ACHN (cell line): ENCODE data around the gene HSPB8.
A peak's percentile ranks its signal among the peaks of the same experiment; 100 is the strongest.

Experiments used
- DNase-seq: peaks from one replicate; pipeline ENCODE4 v3.0.0-alpha.2; 2015
- in situ Hi-C: cut with HindIII; loops from 2 replicates; pipeline ENCODE4 v1.10.0; 2017; ENCODE audit warnings: low sequenced_read_pairs, low pct_ligation_motif_present, low pct_unique_long_range_greater_than_20kb

Gene HSPB8, protein sequence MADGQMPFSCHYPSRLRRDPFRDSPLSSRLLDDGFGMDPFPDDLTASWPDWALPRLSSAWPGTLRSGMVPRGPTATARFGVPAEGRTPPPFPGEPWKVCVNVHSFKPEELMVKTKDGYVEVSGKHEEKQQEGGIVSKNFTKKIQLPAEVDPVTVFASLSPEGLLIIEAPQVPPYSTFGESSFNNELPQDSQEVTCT

DNA sequence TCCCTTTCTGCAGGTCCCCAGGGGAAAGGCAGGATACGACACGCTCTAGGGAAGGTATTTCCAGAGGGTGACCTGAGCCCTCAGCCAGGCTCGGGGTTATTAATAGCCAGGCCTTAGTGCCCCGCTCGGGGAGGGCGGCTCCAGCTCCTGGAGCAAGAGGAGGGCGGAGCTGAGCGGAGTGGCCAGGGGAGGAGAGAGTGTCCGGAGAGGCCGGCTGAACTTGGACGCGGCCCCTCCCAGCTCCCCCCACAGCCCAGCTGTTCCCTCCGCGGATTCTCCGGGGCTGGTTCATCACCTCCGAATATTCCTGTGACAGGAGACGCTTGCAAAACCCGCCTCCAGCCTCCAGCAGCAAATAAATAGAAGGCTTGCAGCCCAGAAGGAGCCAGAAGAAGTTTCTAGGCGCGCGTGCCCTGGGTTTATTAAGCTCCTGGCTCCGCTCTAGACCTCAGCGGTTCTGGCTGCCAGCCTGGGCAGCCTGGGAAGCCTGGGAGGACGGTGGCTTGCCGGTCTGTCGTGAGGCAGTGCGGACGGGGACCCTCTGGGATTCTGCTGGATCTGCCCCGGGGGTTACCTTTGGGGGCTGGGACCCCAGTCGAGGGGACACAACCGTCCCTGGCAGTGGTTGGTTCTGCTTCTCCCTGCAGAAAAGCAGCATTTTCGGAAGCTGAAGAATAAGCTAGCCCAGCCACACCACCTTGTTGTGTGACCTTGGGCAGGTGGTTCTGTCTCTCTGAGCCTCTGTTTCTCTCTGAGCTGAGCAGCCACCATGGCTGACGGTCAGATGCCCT is at the start of gene HSPB8:
Gene HSPB8, plus strand, starts transcription at position 388 of the 791 bp plus-strand sequence. Its CDS starts 382 bp downstream, at position 770.
- peak; percentile 96 for DNase-seq
- in situ Hi-C loops: no loop called here

DNA sequence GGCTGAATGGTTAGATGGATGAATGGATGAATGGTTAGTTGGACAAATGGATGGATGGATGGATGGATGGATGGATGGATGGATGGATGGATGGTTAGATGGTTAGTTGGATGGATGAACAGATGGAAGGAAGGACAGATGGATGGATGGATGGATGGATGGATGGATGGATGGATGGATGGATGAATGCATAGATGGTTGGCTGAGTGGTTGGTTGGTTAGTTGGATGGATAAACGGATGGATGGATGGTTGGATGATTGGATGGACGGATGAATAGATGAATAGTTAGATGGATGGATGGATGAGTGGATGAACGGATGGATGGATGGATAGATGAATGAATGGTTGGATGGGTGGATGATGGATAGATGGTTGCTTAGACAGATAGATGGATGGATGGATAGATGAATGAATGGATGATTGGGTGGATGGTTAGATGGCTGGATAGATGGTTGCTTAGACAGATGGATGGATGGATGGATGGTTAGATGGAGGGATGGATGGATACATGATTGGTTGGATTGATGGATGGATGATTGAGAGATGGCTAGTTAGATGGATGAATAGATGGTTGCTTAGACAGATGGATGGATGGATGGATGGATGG is 48.8 kb upstream of the HSPB8 start:
- DNase-seq: no peak
- in situ Hi-C loops: no loop called here

DNA sequence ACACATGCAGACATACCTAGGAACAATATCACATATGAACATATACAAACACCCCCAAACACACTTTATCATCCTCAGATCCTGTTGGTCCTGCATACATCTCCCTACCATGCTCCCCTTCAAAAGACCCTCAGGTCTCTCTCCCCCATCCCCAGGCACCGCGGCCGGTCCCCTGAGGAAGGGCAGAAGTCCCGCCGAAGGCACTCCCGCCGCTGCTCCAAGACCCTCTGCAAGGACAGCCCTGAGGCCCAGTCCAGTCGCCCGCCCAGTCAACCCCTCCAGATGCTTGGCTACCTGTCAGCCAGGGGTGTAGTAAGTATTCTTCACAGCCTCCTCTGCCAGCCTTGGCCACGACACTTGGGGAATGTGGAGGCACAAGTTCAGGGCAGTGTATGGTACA is 48.2 kb upstream of the HSPB8 start:
- in situ Hi-C loops: no loop called here
- DNase-seq: no peak

DNA sequence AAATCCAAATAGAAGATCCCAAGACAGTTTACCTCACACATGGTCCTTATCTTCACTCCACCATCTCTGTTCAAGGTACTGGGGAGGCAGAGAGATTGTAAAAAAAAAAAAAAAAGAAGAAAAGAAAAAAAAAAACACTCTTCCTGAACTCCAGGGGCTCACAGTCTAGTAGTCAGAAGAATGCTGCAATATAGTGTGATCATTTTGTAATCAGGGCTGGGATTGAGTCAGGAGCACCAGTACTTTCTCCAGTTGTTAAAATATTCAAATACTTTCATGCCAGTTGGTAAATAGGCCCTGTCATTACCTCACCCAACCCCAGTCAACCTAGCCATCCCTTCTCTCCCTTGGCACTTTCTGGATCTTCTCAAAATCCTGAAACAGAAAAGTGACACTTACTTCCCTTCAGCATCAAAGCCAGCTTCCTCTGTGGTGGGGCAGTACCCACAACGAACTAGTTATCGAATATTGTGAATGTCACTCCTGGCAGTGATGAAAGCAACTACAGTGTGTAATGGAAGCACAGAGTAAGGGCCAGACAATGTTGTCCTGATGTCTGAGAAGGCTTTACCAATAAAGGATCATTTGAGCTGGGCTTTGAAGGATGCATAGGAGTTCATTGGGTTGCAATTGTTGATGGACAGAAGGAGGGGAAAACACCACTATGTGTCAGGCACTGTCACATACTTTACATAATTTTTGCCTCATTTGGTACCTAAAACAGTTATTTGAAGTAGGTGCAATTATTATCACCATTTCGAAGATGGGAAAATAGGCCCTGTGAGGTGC is 44.3 kb upstream of the HSPB8 start:
- in situ Hi-C loops: no loop called here
- no peak for DNase-seq

DNA sequence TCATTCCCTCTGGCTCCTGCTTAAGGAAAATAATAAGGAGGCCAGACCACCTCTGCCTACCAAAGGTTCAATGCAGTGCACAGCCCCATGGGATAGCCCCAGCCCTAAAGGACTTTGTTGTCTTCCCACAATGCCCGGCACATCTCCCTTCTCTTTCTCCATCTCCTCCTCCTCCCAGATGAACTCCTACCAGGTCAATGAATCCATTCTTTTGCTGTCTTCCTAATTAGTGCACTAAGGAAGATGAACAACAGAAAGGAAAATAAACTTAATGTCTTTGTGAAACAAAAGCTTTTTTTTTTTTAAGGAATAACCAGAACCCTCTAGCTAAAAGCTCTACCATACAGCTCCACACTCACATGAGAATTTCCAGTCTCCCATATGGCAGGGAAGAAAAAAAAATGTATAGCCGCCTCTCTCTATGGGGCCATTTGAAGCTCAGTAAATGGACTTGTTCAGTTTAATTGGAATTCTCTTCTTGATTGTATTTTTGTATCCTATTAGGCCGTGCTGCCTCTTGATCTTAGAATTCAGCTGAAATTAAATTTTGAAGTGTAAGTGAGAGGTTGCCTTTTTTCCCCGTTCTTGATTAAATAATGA is 41.8 kb upstream of the HSPB8 start:
- DNase-seq: no peak
- in situ Hi-C loops: no loop called here

DNA sequence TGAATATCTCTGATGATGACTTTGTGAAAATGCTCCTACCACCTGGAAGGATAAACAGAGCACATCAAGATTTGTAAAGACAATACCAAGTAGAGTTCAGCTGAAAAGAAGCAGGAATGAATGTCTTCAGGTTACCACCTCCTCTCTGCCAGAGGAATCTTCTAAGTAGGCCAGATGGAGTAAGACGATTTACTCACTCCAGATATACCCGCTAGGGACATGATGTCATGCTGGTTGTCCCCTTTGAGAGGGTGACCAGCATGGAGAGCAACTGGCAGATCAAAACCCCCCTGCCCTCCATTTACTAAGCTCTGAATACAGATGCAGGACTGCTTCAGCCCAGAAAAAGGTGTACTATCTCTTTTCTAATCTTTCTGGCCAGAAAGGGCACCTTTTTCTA is 39.3 kb upstream of the HSPB8 start:
- no peak for DNase-seq
- in situ Hi-C loops: no loop called here

DNA sequence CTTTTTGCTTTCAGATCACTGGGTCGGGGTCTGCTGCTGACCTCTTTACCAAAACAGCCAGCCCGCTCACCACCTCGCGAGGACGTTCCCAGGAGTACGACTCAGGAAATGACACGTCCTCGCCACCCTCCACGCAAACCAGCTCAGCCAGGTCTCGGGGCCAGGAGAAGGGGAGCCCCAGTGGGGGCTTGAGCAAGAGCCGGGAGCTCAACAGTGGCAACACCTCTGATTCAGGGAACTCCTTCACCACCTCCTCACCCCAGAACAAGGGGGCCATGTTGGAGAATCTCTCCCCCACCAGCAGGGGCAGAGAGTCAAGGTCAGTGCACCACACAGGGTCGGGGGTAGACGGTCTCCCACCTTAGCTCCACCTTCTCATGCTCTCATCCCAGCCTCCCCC is 33.4 kb upstream of the HSPB8 start:
- no peak for DNase-seq
- in situ Hi-C loops: no loop called here

DNA sequence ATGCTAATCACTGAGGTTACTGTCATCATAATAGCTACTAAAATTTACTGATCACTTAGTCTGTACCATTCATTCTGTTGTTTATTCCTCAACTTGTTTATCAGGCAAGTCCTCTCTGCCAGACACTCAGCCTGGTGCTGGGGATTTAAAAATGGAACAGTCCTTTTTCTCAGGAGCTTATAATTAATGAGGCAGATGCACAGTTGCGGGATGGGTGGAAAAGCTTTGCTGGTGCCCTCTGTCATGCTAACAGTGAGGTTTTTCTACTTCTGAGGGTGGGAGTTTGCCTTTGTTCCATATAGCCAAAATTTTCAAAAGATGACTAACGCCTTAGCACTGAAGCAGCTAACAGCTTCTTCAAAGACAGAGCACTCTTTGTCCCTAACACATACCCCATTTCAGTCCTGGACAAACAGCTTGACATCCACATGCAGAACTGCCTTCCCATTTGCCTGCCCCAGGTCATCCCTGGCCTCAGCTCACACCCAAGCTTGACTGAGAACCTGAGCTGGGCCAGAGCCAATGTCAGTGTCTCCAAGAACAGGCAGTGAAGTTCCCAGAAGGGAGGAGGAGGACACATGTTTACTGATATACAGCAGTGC is 30.8 kb upstream of the HSPB8 start:
- in situ Hi-C loops: no loop called here
- DNase-seq: no peak

DNA sequence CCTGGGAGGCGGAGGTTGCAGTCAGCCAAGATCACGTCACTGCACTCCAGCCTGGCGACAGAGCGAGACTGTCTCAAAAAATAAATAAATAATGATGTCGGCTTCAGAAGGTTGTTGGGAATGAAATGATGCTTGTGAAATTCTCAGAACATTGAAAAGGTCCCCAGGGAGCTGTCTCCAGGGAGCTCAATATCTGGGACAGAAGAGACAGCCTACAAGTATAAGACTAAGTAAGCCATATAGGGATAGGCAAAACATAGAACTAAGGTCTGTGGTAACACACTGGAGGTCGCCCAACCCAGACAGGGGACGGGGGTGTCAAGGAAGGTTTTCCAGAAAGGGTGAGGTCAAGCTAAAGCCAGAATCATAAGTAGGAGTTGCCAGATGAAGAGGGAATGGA is 29.5 kb upstream of the HSPB8 start:
- no peak for DNase-seq
- in situ Hi-C loops: no loop called here

DNA sequence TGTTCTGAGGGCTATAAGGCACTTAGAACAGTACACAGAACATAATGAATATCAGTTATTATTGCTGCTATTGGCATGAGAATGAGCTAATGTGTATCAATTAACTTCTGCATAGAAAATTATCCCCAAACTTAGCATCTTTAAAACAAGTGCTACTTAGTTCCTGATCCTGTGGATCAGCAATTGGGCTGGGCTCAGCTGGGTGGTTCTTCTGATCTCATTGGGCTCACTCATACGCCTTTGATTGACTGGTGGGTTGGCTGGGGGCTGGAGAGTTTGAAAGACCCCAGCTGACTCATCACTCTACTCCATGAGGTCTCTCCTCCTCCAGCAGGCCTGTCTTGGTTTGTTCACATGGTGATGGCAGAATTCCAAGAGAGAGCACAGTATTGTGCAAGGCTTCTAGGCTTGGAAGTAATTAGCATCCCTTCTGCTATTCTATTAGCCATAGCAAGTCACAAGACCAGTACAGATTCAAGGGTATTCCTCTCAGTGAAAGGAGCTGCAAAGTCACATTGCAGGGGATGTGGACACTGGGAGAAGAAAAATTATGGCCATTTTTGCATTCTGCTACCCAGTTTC is 27.2 kb upstream of the HSPB8 start:
- in situ Hi-C loops: no loop called here

DNA sequence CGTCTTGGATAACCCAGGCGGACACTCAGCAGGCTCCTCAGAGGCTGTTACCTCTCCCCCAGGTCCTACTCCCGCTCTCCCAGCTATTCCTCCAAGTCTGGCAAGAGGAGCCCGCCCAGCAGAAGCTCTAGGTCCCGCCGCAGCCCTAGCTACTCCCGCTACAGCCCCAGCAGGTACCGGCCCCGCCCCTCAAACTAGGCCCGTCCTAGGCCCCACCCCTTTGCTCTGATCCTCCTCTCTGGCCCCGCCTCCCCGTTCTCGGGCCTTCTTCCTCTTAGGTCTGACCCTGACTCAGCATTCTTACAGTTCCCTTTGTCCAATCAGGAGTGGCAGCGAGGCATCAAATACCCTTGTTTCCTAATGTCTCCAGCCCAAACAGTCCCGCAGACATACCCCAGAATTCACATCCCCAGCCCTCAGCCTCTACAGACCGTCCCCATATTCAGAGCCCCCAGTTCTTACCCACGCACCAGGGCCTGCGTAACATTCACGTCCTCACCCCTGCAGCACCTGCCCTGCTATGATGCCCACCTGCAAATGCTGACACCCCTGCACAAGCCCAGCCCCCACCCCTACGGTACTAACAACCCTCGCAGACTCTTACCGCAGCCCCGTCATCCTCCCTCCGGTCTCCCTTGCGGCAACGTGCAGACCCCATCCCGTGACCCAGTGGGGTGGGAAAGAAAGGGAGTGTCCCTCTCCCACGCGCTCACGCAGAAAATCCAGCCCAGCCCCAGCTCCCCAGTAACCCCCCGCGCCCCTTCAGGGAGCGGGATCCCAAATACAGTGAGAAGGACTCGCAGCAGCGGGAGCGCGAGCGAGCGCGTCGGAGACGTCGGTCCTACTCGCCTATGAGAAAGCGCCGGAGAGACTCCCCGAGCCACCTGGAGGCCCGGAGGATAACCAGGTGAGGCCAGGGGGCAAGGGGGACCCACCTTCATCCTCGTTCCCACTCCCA is 25.0 kb upstream of the HSPB8 start:
- in situ Hi-C loops: no loop called here
- peak; percentile 69 for DNase-seq

More for the DNA sequence above, 27.2 kb upstream of the HSPB8 start:
- no peak for DNase-seq

DNA sequence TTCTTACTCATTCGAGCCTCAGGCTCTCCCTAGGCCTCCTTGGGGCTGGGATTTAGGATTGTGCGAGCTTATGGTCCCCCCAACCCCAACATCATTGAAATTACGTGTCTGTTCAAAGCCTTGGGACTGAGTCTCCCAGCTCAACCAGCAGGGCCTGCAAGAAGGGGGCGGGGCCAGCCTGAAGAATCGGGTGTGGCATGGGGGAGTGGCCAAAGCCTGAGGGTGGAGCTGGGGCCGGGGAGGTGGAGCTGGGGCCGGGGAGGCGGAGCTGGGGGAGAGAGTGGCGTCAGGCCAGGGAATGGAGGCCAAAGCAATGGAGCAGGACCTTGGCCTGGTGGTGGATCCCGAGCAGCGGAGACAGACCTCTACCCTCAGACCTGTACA is 24.3 kb upstream of the HSPB8 start:
- no peak for DNase-seq
- in situ Hi-C loops: no loop called here

DNA sequence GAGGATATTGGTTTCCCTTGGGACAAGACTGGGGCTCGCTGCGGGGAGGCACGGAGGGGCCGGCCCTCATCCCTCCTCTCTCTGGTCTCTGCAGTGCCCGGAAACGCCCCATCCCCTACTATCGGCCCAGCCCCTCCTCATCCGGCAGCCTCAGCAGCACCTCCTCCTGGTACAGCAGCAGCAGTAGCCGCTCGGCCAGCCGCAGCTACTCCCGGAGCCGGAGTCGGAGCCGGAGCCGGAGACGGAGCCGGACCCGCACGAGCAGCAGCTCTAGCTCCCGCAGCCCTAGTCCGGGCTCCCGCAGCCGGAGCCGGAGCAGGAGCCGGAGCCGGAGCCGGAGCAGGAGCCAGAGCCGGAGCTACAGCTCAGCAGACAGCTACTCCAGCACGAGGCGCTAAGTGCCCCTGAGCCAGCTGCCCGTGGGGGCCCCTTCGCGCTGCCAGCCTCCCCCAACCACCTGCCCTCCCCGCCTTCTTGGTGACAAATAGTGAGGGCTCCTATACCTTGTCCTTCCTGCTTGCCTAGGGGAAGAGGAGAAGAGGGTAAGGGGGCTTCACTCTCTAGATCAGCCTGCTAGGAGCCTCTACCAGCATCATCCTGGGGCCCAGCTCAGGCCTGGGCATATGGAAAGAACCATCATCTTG is 22.2 kb upstream of the HSPB8 start:
- in situ Hi-C loops: no loop called here
- no peak for DNase-seq

DNA sequence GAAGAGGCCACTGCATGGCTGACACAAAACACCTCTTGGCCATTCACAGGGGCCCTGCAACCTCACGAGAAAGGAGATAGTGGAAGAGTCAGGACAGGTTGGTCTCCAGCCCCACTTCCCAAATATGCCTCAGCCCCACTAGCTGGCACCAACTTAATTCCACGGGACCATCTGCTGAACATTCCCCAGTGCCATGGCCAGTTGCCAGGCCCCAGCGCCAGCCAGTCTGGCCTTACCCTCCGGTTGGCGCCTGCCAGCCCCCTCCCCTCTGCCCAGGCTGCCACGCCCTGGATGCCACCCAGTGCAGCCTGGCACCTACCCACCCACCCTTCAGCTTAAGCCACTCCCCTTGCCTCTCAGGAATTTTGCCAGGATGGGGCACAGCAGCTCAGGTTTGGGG is 21.2 kb upstream of the HSPB8 start:
- DNase-seq: no peak
- in situ Hi-C loops: no loop called here

DNA sequence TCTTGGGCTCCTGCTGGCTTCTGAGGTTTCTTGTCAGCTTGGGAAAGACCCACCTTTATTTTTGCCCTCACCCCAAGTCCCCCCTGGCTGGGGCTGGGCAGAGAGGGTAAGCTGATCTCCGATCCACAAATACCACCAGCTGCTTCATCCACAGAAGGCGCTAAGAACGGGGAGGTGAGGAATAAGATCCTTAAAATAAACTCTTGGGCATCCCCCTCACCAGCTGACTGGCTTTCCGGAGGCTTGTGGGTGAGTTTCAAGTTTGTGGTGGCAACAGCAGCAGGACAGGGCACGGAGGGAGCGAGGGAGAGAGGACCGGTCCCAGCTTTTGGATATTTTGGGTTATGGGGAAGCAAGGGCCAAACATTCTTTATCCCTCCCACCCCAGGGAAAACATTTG is 20.8 kb upstream of the HSPB8 start:
- no peak for DNase-seq
- in situ Hi-C loops: no loop called here

DNA sequence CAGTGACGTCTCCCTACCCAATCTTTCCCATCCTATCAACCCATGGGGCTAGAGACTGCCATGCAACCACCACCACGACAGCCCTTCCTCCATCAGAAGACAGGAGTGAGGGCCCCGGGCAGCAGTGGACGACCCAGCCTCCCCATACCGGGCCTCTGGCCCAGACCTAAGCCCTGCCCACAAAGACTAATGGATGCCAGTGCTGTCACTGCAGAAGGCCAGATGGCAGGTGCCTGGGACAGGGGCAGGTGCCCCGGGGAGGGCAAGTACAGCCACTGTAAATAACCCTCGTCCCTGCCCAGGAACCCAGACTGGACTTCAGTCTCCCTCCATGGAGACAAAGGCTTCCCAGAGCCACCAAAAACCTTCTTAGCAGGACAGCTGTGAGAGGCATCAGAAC is 20.3 kb upstream of the HSPB8 start:
- in situ Hi-C loops: no loop called here
- DNase-seq: no peak

DNA sequence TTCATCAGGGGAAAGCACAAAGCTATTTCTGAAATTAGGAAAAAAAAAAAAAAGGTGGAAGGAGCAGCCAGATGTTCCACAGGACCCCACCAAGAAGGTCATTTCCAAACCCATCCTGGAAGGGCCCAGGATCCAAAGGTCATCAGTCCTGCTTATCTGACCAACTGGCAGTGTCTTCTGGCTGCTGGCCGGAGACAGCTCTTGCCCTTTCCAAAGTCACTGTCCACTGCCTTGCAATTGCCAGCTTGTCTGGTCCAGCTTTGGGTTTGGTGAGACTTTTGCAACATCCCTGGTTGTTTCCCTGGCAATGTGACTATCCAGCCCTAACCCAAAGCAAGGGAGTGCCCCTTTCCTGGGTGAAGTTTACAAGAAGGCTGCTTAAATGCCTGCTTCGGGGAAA is 18.9 kb upstream of the HSPB8 start:
- in situ Hi-C loops: no loop called here
- DNase-seq: no peak
